ENCODE measurements around the gene CACNB1. TPM values are rescaled to one million over a fixed set of nuclear protein-coding genes. Genes with fewer than 3 reads are reported as not detected.
"Not testable (repeated sequence)": the region's sequence is repeated elsewhere in the genome, so short reads cannot be mapped to it uniquely, and the experiment has no call there.

Gene CACNB1
- polyA plus RNA-seq, 6 donors from 2014 or later, result 0.09 to 0.32 TPM; not detected in 4

- Mint-ChIP-seq H3K36me3 (no peaks in the 10 kb centered on the region), H3K27ac (peak overlapping the region in 1 of 6 donors; percentile 28), H3K4me1 (peaks cover 5 to 14% (median 9%) of the 10 kb centered on the region in 3 donors), H3K4me3 (peak overlapping the region in 4 of 8 donors; percentile 39 to 83 (median 64)), H3K9me3 (no peaks in the 10 kb centered on the region), H3K27me3 (peaks cover 7 to 28% (median 24%) of the 10 kb centered on the region in 3 donors)
- DNase-seq, result peak; percentile 66
- peak; percentile 94 for ATAC-seq (ENCODE audit: low read depth in 2 of 2)
Measured at GRCh38 chr17:39174920-39175694, 22.4 kb downstream of the CACNB1 start.

GRCh38 chr17:39173526-39174274 is 23.8 kb downstream of the CACNB1 start:
- Mint-ChIP-seq H3K4me1 (peaks cover 5 to 14% (median 13%) of the 10 kb centered on the region in 3 donors), H3K36me3 (no peaks in the 10 kb centered on the region), H3K9me3 (peaks cover 0 to 4% (median 0%) of the 10 kb centered on the region in 7 donors), H3K27ac (peak overlapping the region in 1 of 6 donors; percentile 15), H3K4me3 (no peak overlapping the region), H3K27me3 (peaks cover 11 to 30% (median 28%) of the 10 kb centered on the region in 3 donors)
- ATAC-seq (ENCODE audit: low read depth in 2 of 2), result no peak
- no peak for DNase-seq

GRCh38 chr17:39173080-39173479 is 24.4 kb downstream of the CACNB1 start:
- Mint-ChIP-seq H3K27ac (no peak overlapping the region), H3K4me1 (peaks cover 5 to 14% (median 13%) of the 10 kb centered on the region in 3 donors), H3K4me3 (no peak overlapping the region), H3K9me3 (peaks cover 0 to 9% (median 2%) of the 10 kb centered on the region in 7 donors), H3K27me3 (peaks cover 11 to 30% (median 28%) of the 10 kb centered on the region in 3 donors), H3K36me3 (no peaks in the 10 kb centered on the region)
- ATAC-seq (ENCODE audit: low read depth in 2 of 2) (no peak), DNase-seq (no peak)

DNA sequence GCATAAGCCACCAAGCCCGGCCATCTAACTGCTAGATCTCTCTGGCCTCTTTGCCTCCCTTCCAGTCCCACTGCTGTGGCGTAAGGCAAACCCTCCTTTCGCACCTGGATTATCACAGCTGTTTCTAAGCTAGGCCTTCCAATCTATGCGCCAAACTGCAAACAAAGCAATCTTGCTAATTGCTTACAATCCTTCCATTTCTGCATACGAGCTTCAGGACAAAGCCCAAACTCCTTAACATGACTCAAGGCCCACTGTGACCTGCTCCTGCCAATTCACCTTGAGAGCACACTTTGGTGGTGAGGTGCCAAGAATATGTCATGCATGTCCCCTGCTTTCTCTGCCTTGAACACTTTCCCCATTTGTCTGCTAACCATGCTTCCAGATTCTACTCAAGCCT is 25.5 kb downstream of the CACNB1 start:
- Mint-ChIP-seq H3K36me3 (no peaks in the 10 kb centered on the region), H3K27me3 (peaks cover 16 to 36% (median 35%) of the 10 kb centered on the region in 3 donors), H3K4me1 (peaks cover 14 to 22% (median 21%) of the 10 kb centered on the region in 3 donors), H3K4me3 (no peak overlapping the region), H3K9me3 (peaks cover 0 to 10% (median 2%) of the 10 kb centered on the region in 7 donors), H3K27ac (peak overlapping the region in 1 of 6 donors; percentile 54)
- no peak for DNase-seq
- ATAC-seq (ENCODE audit: low read depth in 2 of 2), result no peak

GRCh38 chr17:39170558-39170957 is 26.9 kb downstream of the CACNB1 start:
- H3K27me3 Mint-ChIP-seq, result peaks cover 21 to 50% (median 47%) of the 10 kb centered on the region in 3 donors
- no peak for DNase-seq
- H3K36me3 Mint-ChIP-seq, result no peaks in the 10 kb centered on the region
- no peak overlapping the region for H3K4me3 Mint-ChIP-seq
- peaks cover 0 to 10% (median 2%) of the 10 kb centered on the region in 7 donors for H3K9me3 Mint-ChIP-seq
- no peak overlapping the region for H3K27ac Mint-ChIP-seq
- no peak for ATAC-seq (ENCODE audit: low read depth in 2 of 2)
- peaks cover 22 to 34% (median 29%) of the 10 kb centered on the region in 3 donors for H3K4me1 Mint-ChIP-seq

GRCh38 chr17:39170109-39170508 is 27.4 kb downstream of the CACNB1 start:
- no peak for ATAC-seq (ENCODE audit: low read depth in 2 of 2)
- DNase-seq, result no peak
- Mint-ChIP-seq H3K4me3 (no peak overlapping the region), H3K9me3 (peaks cover 0 to 10% (median 2%) of the 10 kb centered on the region in 7 donors), H3K27ac (no peak overlapping the region), H3K4me1 (peaks cover 23 to 31% (median 30%) of the 10 kb centered on the region in 3 donors), H3K36me3 (no peaks in the 10 kb centered on the region), H3K27me3 (peaks cover 21 to 51% (median 47%) of the 10 kb centered on the region in 3 donors)

- DNase-seq (no peak), ATAC-seq (ENCODE audit: low read depth in 2 of 2) (no peak)
- Mint-ChIP-seq H3K27me3 (peaks cover 27 to 57% (median 53%) of the 10 kb centered on the region in 3 donors), H3K4me1 (peaks cover 29 to 32% (median 30%) of the 10 kb centered on the region in 3 donors), H3K36me3 (no peaks in the 10 kb centered on the region), H3K4me3 (no peak overlapping the region), H3K9me3 (peaks cover 0 to 10% (median 2%) of the 10 kb centered on the region in 7 donors), H3K27ac (no peak overlapping the region)
Measured at GRCh38 chr17:39169518-39169917, 28.0 kb downstream of the CACNB1 start.

DNA sequence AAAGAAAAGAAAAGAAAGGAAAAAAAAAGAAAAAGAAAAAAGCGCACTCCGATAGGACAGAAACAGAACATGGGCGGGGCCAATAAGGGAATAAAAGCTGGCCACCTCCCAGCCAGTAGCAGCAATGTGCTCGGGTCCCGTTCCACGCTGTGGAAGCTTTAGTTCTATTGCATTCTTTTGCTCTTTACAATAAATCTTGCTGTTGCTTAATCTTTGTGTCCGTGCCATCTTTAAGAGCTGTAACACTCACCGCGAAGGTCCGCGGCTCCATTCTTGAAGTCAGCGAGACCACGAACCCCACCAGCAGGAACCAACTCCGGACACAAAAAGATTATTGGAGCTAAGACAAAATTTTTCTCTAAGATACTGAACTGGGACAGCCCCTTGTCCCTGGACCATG is 28.4 kb downstream of the CACNB1 start:
- H3K4me1 Mint-ChIP-seq, result peaks cover 31 to 34% (median 32%) of the 10 kb centered on the region in 3 donors
- H3K4me3 Mint-ChIP-seq, result no peak overlapping the region
- H3K9me3 Mint-ChIP-seq, result peaks cover 0 to 10% (median 2%) of the 10 kb centered on the region in 7 donors
- no peaks in the 10 kb centered on the region for H3K36me3 Mint-ChIP-seq
- H3K27me3 Mint-ChIP-seq, result peaks cover 29 to 59% (median 53%) of the 10 kb centered on the region in 3 donors
- H3K27ac Mint-ChIP-seq, result no peak overlapping the region
- ATAC-seq (ENCODE audit: low read depth in 2 of 2) (no peak), DNase-seq (no peak)

- H3K27ac Mint-ChIP-seq; ATAC-seq (ENCODE audit: low read depth in 2 of 2); DNase-seq; H3K4me3 Mint-ChIP-seq; H3K36me3 Mint-ChIP-seq: not testable (repeated sequence)
- H3K4me1 Mint-ChIP-seq, result peaks cover 25 to 32% (median 30%) of the 10 kb centered on the region in 3 donors
- H3K27me3 Mint-ChIP-seq, result peaks cover 25 to 53% (median 48%) of the 10 kb centered on the region in 3 donors
- peaks cover 0 to 10% (median 2%) of the 10 kb centered on the region in 7 donors for H3K9me3 Mint-ChIP-seq
Measured at GRCh38 chr17:39168503-39168902, 29.0 kb downstream of the CACNB1 start.

GRCh38 chr17:39167476-39167875 is 30.0 kb downstream of the CACNB1 start:
- Mint-ChIP-seq H3K9me3 (peaks cover 0 to 10% (median 2%) of the 10 kb centered on the region in 7 donors), H3K4me1 (peaks cover 25 to 32% (median 30%) of the 10 kb centered on the region in 3 donors), H3K27me3 (peaks cover 22 to 49% (median 46%) of the 10 kb centered on the region in 3 donors), H3K36me3 (no peaks in the 10 kb centered on the region), H3K4me3 (peak overlapping the region in 4 of 8 donors; percentile 2 to 87 (median 34)), H3K27ac (no peak overlapping the region)
- DNase-seq (no peak), ATAC-seq (ENCODE audit: low read depth in 2 of 2) (peak; percentile 24 to 32)

- Mint-ChIP-seq H3K4me1 (peaks cover 25 to 32% (median 30%) of the 10 kb centered on the region in 3 donors), H3K36me3 (no peaks in the 10 kb centered on the region), H3K4me3 (peak overlapping the region in 7 of 8 donors; percentile 27 to 96 (median 87)), H3K9me3 (peaks cover 0 to 10% (median 2%) of the 10 kb centered on the region in 7 donors), H3K27ac (peak overlapping the region in 1 of 6 donors; percentile 33), H3K27me3 (peaks cover 22 to 41% (median 38%) of the 10 kb centered on the region in 3 donors)
- DNase-seq, result no peak
- ATAC-seq (ENCODE audit: low read depth in 2 of 2), result no peak
Measured at GRCh38 chr17:39166437-39167335, 30.8 kb downstream of the CACNB1 start.

- DNase-seq, result no peak
- H3K36me3 Mint-ChIP-seq, result no peaks in the 10 kb centered on the region
- H3K9me3 Mint-ChIP-seq, result peaks cover 0 to 10% (median 2%) of the 10 kb centered on the region in 7 donors
- peaks cover 22 to 41% (median 36%) of the 10 kb centered on the region in 3 donors for H3K27me3 Mint-ChIP-seq
- H3K4me3 Mint-ChIP-seq, result peak within 1 kb of the TSS; percentile 87 to 96 (median 92)
- no peak for ATAC-seq (ENCODE audit: low read depth in 2 of 2)
- peaks cover 25 to 32% (median 30%) of the 10 kb centered on the region in 3 donors for H3K4me1 Mint-ChIP-seq
- H3K27ac Mint-ChIP-seq, result peak within 1 kb of the TSS in 1 of 6 donors; percentile 33
Measured at GRCh38 chr17:39165841-39166349, 31.6 kb downstream of the CACNB1 start, which contains the start of gene ARL5C. Gene ARL5C, minus strand, starts transcription at chr17:39166161. Its CDS starts 401 bp downstream, at chr17:39165760.
